GM18873 (cell line): ENCODE measurements around the gene TRPC4.

Source experiments
- ATAC-seq: cut with Tn5 transposase; IDR thresholded peaks from one replicate; pipeline ENCODE4 v1.9.1; 2021; ENCODE audit warnings: mild to moderate bottlenecking, moderate library complexity, moderate number of reproducible peaks; ENCODE audit not compliant: unreplicated experiment, low FRiP score

Gene TRPC4

DNA sequence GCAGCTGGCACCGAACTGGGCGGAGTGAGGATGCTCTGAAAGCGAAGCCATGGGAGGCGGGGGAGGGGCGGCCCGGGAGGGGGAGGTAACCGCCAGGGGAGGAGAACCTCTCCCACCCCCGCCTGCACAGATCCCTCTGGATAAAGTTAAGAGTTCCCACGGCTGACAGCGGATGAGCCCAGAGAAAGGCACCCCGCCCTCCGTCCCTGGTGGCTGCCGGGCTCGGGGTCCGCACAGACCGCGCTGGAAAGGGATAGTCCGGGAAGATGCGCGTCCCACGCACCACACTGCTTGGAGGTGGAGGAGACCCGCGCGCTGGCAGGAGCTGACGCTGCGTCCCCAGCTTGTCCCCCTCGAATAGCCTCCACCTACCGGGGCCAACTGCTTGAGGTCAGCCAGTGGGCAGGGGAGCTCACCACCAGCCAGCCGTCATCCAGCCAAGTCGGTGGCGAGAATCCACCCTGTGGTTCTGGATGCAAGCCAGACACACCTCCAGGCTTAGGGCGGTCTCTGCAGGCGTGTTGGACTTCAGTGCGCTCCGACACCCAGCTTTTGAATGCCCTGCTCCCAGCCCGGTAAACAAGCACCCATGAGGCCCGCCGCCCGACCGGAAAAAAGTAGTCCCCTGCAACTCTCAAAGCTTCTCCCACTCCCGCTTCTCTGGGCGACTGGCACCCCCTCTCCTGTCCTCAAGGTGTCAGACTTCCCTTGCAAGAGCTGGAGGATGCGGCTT, at the start of gene TRPC4:
Gene TRPC4 (minus strand): TSS at position 17 of the 733 bp plus-strand sequence. CDS start 86,439 bp downstream, outside the sequence.
- no peak for ATAC-seq

DNA sequence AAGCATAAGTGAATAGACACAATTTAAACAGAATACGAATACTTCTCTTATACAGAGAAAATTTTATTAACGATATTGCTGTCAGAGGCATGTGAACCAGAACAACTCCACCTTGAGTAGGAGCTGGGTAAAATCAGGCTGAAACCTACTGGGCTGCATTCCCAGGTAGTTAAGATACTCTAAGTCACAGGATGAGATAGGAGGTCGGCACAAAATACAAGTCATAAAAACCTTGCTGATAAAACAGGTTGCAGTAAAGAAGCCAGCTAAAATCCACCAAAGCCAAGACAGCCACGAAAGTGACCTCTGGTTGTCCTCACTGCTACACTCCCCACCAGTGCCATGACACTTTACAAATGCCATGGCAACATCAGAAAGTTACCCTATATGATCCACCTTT, 49.2 kb upstream of the TRPC4 start:
- ATAC-seq, result no peak

DNA sequence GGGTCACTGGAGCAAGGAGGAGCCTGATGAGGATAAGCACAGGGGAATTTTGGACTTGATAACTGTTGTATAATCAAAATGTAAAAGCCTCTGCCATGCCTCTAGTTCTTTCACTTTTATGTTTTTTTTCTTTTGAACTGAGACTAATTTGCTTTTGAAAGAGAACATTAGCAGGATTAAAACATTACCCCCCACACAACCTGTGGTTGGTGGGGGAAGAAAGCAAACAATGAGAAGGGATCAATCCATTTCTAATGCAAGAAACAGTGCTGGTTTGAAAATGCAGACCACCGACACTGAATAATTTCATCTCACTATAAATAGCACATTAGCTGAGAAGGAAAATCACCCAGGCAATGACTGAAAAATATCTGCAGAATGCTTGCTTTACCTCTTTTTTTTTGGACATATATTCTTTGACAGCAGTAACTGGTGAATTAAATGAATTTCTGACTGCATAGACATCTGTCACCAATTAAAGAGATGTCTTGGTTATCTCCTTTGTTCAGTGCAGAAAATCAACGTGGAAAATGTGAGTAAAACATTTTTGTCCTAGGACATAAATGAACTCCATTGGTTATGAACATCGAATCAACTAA, 48.6 kb upstream of the TRPC4 start:
- no peak for ATAC-seq

DNA sequence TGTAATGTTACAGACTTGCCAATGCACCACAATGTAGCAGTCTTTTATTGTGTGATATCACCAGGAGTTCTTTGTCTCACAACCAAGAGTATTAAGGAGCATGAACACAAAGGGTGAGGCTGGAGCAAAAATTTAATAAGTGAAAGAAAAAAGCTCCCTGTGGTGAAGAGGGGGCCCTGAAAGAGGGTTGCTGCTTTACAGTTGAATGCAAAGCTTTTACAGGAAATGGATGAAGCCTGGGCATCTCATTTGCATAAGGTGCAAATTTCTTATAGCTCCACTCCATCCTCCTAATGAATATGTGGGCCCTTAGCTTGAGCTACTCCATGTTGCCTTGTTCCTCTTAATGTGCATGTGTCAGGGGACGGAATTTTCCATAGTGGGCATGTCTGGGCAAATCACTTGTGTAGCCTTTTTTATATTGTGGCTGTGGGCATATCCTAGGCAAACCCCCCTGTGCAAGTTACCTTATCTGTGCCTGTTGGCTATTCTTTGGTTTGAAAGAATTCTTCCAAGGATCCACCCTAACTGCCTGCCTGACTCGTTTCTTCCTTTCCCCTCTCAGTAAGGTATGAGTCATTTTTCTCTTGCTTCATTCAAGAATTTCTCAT, 45.3 kb upstream of the TRPC4 start:
- ATAC-seq, result no peak

DNA sequence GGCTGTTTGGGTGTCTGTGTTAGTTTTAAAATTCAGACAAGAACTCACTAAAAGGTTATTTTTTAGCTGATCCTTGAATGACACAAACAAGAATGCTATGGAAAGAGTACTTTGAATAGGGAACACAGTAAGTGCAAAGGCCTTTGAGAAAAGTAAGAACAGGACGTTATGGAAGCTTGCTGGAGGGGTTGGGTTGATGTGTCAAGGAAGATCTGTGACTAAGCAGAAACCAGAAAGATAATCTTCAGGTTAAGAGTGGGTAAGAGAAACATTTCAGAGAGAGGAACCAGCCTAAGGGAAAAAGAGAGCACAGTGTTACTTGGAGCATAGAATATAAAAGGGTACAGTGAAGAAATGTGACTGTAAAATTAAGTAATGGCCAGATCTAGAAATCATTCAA, 41.2 kb upstream of the TRPC4 start:
- no peak for ATAC-seq

DNA sequence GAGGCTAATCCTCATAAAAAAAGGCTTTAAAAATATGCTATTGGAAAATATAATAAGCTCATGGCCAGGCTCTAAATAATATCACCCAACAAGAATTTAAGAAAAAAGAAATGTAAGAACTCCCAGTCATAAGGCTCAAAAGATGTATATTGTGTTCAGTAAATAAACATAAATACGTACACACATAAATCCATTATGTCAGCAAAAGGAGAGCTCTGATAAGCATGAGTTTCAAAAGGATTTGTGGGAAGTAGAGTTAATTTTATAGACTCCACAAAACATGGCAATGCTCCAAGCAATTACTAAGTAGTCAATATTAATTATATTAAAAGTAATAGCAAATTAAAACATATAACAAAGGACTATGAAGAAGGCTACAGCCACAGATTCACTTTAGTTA, 37.3 kb upstream of the TRPC4 start:
- ATAC-seq, result no peak

DNA sequence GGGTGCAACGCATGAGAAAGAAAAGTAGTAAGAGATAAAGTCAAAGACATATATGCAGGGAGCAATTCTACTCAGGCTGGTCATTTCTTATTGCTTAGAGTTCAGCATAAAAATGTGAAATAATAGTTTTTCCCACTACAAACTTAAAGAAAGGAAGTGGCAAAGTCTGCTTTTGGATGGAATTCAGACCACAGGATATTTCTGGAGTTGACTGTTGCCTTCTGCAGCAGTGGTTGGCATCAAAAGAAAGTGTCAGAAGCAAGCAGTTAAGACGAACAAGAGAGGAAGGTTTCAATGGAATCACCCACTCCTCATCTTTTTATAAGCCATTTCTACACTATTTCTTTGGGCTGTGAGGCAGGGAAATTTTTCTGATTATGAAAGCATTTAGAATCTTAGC, 36.2 kb upstream of the TRPC4 start:
- no peak for ATAC-seq

DNA sequence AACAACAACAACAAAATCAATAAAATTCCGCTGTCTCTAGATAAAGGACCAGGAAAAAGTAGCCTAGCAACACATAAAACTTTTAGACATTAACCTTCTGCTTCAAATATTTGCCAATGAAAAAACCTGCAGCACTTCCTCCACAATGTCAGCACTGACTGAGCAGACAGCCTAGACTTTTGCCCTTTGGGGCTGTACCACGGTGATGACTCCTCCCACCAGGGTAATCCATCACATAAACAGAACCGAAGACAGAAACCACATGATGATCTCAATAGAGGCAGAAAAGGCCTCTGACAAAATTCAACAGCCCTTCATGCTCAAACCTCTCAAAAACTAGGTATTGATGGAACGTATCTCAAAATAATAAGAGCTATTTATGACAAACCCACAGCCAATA, 30.2 kb upstream of the TRPC4 start:
- ATAC-seq, result no peak

DNA sequence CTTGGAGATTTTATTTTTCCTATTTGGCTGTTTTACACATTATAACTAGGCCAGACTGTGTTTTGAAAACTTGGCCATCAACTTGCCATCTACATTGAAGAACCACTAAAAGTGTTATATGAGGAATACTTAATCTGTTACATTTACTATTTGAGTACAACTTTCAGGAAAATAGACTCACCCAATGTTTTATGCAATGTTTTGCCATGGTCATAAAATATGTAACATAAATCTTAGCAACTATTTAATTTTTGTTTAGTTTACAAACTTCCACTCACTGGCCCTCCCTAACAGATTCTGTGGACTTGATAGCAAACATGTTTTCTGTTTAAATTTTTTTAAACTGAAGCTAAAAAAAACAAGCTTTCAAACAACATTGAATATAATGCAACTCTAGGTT, 23.7 kb upstream of the TRPC4 start:
- ATAC-seq, result no peak

DNA sequence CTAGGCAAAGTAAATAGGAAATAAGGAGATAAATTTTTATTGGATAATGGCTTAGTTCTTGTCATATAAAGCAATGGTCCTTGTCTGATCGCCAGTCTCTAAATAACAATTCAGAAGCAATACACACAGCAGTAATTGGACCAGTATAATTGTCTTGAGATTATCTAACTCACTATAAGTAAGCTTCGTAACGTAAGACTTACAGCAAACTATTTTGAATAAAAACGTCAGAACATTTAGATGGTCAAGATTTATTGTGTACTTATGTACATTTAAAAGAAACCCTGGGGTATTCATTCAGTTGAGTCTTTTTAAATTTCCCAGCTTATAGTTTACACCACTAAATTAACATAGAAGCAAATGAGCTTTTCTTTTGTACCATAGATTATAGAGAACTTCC, 20.2 kb upstream of the TRPC4 start:
- no peak for ATAC-seq

DNA sequence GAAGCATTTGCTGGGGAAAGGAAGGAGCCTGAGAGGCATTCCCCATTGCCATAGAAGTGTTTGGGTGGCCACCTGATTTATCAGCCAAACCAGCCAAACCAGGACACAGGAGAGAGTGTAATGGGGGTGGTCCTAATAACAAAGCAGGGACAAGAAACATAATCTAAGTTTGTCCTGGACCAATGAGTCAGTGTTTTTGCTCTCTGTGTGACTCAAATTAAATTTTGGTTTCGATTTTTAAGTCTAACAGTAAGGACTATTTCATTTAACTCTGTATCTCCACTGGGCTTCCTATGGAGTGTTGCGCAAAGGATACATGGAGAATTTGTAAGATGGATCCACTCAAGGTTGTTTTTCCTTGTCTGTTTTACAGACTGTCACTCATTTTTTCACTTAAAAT, 19.5 kb upstream of the TRPC4 start:
- no peak for ATAC-seq

DNA sequence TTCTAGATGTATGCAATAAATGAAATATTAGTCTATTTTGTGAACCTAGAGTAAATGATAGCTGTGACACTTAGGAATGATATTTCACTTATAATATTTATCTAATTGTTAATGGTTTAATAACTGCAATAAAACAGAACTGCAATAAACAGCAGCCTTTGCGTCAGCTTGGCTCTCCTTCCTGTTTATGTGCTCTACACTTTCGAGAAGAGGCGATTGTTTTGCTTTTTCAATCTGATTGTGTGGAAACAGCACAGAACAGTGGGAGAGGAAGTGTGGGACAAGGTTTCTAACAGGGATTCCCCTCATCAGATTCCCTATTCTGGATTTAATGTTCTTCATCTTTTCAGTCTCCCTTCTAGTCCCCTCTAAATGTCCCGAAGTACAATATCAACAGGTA, 17.3 kb upstream of the TRPC4 start:
- ATAC-seq, result no peak

DNA sequence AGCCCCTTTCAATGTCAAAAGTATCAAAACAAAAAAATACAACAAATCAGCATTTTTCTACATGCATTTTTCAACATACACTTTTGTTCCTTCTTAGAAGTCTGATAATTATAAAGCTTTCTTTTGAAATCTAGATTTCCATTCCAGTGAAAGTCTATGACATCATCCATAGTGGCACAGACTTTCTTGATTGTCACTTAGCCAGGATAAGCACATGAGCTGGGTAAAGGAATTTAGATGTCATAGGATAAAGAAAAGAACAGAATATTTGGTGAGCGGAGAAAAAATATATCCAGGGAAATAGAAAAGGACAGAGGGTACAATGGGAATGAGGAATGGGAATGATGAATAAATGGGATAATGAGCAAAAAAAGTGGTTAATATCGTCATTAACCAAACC, 15.1 kb upstream of the TRPC4 start:
- ATAC-seq, result no peak

DNA sequence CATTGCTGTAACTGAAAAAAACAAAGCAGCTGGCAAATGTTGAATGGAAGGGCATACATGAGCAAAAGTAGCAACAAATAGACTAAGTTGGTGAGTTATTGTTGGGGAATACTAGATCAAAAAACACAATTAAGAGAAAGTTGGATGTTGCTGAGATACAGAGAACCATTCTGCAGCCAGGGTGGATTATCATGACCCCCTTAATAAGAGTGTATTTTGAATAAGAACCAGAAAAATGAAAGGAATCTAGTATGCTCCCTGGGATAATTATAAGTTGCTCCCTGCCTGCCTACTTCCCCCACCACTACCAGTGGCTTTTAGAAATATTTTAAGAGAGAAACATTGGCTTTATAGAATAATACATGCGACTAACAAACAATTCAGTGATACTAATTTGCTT, 14.5 kb upstream of the TRPC4 start:
- ATAC-seq, result no peak

DNA sequence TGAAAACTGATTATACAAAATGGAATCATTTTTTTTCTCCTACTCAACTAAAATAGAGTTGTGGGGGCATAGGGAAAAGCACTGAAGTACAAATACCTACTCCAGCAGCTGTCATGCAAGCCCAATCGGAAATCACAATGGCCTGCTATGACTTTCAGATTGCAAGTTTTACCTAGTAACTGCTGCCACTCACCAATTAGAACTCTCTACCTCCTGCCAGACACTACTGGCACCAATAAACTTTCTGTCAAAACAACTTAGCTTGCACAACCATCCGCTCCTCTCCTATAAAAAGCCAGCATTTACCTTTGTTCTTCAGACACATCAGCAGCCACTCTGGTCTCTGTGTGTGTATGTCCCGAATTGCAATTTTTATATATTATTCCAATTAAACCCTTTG, 9.3 kb upstream of the TRPC4 start:
- no peak for ATAC-seq

DNA sequence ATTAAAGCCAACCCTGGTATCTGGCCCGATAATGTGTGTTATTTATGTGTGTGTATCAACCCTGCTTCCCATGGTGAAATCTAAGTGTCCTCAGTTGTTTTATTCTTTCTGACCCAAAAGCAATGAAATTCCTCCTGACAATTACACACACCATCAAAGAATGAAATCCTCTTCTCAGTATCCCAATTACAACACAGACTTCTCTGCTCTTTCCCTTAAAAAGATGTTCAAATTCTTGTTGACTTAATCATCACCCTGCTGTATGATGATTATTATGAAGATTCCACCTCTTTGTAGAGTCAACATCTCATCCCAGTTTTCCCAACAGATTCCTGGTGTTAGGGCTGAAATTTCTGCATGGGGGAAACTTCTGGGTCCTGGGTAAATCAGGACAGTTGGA, 8.9 kb upstream of the TRPC4 start:
- no peak for ATAC-seq

DNA sequence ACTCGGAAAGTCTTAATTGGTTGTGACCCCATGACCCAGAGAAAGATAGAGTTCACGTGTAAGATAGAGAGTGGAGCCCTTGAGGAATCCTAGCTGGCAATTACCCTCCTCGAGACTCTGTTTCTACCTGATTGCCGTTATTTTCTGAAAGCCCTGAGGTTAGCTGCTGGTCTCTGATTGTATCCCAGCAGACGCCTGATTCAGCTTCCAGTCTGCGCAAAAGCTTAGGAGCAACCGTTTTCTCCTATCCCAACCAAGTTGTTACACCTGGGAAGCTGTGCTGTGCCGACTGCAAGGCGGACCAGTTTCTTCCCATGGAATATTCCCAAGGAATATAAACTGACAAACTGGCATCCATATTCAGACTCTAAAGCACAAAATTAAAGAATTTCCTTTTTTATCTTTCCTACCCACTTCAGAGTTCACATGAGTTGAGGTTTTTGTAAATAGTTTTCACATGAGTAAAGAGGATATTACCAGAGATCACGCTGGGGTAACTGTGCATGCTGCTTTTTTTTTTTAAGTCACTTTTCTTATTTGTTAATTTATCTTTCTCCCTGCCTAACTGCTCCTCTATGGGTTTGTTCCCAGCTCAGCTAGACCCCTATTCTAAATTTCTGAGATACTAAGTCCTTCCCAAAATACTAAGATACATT, 1.5 kb upstream of the TRPC4 start:
- no peak for ATAC-seq

DNA sequence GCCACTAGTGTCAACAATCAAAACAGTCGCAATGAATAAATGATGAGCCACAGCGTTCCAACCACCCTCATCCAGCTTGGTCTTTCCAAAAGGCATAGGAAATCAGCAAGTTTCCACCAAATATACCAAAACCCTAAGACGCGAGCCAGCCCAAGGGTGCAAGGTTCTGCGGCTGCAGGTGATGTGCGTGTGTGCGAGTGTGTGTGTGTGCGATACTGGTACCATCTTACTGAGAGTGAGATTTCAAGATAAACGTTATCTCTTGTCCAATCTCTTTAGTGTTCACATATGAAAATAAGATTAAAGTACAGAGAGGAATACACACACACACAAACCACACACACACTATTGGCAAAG, 895 bp upstream of the TRPC4 start:
- ATAC-seq, result no peak

DNA sequence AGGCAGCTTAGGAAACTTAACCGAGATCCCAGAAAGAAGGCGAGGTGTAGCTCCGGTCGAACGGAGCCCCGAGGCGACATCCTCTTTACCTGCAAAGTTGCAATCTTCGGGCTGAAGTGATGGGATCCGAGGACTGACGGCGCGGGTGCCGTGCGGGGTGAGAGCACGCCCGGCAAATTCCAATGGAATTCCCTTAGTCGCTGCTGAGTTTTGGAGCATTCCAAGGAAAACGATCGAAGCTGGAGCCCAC, 141 bp downstream of the TRPC4 start:
- ATAC-seq, result no peak

DNA sequence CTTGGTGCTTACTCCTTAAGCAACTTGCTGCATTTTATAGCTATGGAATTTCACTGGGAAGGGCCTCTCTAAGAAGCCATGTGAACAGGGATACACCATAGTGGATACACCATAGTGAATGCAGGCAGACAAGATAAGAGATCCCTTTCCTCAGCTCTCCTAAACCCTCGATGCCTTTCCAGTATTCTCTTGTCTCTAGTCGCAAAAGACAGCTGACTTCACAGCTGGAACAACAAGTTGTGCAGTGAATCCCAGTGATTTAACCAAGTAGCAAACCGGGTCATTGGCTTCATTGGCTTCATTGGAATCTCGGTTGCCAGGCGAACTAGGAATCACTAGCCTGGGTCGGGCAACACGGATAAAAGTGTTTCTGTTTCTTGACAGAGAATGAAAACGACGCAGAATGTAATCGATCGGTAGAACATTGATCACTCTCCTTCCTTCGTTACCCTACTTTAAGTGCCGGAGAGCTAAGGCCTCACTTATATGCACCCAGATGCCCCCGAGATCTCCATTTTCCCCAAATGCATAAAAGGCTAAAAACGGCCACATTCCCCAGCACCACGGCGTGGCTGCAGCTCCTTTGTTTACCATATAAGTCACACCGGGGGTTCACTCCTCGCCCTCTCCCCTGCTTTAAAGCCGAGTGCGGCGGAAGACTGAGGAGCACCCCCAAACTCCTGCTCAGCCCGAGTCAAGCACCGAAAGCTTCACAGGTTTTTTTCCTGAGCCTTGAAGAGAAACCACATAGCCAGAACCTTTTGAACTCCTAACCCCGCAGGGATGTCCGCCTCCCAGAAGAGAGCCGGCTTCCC, 674 bp downstream of the TRPC4 start:
- ATAC-seq, result no peak

DNA sequence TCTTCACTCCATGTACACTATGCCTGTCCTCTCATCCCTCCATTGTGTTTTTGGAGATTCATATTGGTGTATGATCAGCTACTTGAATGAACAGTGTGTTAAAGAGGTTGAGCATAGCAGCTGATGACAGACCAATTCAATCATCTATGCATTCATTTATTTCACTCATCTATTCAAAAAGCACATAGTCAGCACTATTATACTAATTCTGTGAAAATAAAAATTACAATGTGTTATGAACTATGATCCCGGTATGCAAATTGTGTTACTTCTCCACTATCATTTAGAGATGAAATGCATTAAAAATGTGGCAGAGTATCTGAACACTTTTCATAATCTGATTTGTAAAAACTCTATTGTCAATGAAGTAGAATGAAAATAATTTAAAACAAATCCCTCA, 5.9 kb downstream of the TRPC4 start:
- ATAC-seq, result no peak
